H1 (cell line): ENCODE results near the gene UBASH3B. TPM values are rescaled to one million over a fixed set of nuclear protein-coding genes. Genes with fewer than 3 reads are reported as not detected.

Source experiments
- ATF2 ChIP-seq: IDR thresholded peaks from 2 replicates; pipeline ENCODE4 v1.6.1; 2012; ENCODE audit warnings: low read length, inconsistent platforms
- BCL11A ChIP-seq, 2 experiments: IDR thresholded peaks; one replicate each; pipeline ENCODE4 v1.6.1; 2011; ENCODE audit warnings: low read depth in 2 of 2, low read length in 2 of 2, mild to moderate bottlenecking in 2 of 2
- E2F6 ChIP-seq: IDR thresholded peaks from 2 replicates; pipeline ENCODE4 v1.6.1; 2012; ENCODE audit warnings: inconsistent platforms
- KDM4A ChIP-seq: IDR thresholded peaks from one replicate; pipeline ENCODE4 v1.7.1; 2012; ENCODE audit warnings: low read depth, mild to moderate bottlenecking, moderate library complexity, low read length, inconsistent platforms; ENCODE audit not compliant: severe bottlenecking
- POLR2AphosphoS5 ChIP-seq: IDR thresholded peaks from 2 replicates; pipeline ENCODE4 v1.6.1; 2011; ENCODE audit warnings: low read depth, low read length
- polyA plus RNA-seq, 7 experiments: library from polyadenylated mRNA; depleted of rRNA in 3 of 7; stranded (reverse) in 5 of 7; unstranded in 2 of 7; fragments of >200 nt in 5 of 7; fragments of 200-250 nt in 2 of 7; gene quantifications; 1 replicate in 5 of 7; 2 replicates in 1 of 7; 4 replicates in 1 of 7; pipeline versions ENCODE4 v1.2.1 to v1.2.3, GENCODE V29; 2011 to 2013; ENCODE audit warnings: missing spikeins in 2 of 7, mixed read lengths in 2 of 7
- total RNA-seq: library from RNA; stranded (reverse); fragmentation: NEBNext Ultra II Directional; extraction: Animal tissue kit (Norgen Biotek cat#: 25700); gene quantifications from 2 replicates; pipeline ENCODE4 v1.2.1, GENCODE V29; 2021
- TF ChIP-seq, protein P1 (sequence below): fragments of 300-600 bp; sonication (generic); IDR thresholded peaks from 2 replicates; pipeline ENCODE4 v1.7.1; 2012; ENCODE audit warnings: low read length, moderate library complexity, mild to moderate bottlenecking, inconsistent platforms; ENCODE audit not compliant: insufficient replicate concordance

Gene UBASH3B
- total and polyA plus RNA-seq, 2 of the 8 experiments (the other 6 are each of a cell fraction or from before 2014, with no cell fraction given): 7.5 to 9.5 TPM

GRCh38 chr11:122765487-122766131, 110.1 kb downstream of the UBASH3B start (continued):
- TF ChIP-seq, protein P1, sequence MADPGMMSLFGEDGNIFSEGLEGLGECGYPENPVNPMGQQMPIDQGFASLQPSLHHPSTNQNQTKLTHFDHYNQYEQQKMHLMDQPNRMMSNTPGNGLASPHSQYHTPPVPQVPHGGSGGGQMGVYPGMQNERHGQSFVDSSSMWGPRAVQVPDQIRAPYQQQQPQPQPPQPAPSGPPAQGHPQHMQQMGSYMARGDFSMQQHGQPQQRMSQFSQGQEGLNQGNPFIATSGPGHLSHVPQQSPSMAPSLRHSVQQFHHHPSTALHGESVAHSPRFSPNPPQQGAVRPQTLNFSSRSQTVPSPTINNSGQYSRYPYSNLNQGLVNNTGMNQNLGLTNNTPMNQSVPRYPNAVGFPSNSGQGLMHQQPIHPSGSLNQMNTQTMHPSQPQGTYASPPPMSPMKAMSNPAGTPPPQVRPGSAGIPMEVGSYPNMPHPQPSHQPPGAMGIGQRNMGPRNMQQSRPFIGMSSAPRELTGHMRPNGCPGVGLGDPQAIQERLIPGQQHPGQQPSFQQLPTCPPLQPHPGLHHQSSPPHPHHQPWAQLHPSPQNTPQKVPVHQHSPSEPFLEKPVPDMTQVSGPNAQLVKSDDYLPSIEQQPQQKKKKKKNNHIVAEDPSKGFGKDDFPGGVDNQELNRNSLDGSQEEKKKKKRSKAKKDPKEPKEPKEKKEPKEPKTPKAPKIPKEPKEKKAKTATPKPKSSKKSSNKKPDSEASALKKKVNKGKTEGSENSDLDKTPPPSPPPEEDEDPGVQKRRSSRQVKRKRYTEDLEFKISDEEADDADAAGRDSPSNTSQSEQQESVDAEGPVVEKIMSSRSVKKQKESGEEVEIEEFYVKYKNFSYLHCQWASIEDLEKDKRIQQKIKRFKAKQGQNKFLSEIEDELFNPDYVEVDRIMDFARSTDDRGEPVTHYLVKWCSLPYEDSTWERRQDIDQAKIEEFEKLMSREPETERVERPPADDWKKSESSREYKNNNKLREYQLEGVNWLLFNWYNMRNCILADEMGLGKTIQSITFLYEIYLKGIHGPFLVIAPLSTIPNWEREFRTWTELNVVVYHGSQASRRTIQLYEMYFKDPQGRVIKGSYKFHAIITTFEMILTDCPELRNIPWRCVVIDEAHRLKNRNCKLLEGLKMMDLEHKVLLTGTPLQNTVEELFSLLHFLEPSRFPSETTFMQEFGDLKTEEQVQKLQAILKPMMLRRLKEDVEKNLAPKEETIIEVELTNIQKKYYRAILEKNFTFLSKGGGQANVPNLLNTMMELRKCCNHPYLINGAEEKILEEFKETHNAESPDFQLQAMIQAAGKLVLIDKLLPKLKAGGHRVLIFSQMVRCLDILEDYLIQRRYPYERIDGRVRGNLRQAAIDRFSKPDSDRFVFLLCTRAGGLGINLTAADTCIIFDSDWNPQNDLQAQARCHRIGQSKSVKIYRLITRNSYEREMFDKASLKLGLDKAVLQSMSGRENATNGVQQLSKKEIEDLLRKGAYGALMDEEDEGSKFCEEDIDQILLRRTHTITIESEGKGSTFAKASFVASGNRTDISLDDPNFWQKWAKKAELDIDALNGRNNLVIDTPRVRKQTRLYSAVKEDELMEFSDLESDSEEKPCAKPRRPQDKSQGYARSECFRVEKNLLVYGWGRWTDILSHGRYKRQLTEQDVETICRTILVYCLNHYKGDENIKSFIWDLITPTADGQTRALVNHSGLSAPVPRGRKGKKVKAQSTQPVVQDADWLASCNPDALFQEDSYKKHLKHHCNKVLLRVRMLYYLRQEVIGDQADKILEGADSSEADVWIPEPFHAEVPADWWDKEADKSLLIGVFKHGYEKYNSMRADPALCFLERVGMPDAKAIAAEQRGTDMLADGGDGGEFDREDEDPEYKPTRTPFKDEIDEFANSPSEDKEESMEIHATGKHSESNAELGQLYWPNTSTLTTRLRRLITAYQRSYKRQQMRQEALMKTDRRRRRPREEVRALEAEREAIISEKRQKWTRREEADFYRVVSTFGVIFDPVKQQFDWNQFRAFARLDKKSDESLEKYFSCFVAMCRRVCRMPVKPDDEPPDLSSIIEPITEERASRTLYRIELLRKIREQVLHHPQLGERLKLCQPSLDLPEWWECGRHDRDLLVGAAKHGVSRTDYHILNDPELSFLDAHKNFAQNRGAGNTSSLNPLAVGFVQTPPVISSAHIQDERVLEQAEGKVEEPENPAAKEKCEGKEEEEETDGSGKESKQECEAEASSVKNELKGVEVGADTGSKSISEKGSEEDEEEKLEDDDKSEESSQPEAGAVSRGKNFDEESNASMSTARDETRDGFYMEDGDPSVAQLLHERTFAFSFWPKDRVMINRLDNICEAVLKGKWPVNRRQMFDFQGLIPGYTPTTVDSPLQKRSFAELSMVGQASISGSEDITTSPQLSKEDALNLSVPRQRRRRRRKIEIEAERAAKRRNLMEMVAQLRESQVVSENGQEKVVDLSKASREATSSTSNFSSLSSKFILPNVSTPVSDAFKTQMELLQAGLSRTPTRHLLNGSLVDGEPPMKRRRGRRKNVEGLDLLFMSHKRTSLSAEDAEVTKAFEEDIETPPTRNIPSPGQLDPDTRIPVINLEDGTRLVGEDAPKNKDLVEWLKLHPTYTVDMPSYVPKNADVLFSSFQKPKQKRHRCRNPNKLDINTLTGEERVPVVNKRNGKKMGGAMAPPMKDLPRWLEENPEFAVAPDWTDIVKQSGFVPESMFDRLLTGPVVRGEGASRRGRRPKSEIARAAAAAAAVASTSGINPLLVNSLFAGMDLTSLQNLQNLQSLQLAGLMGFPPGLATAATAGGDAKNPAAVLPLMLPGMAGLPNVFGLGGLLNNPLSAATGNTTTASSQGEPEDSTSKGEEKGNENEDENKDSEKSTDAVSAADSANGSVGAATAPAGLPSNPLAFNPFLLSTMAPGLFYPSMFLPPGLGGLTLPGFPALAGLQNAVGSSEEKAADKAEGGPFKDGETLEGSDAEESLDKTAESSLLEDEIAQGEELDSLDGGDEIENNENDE: no peak
- no peak for TF ChIP-seq KDM4A
- TF ChIP-seq BCL11A (IDR thresholded peaks at IDR 0.05; ENCODE audit: low read depth in 2 of 2, low read length in 2 of 2): no peak
- TF ChIP-seq ATF2: no peak
- TF ChIP-seq POLR2AphosphoS5: no peak
- TF ChIP-seq E2F6: no peak
